Eye (tissue), 1 donor: Measurements from ENCODE around the gene DLGAP1.
A peak's percentile ranks its signal among the peaks of the same experiment; 100 is the strongest.

Experiments
- DNase-seq: peaks from one replicate; pipeline ENCODE4 v3.0.0-alpha.2; 2015

DLGAP1 gene

DNA sequence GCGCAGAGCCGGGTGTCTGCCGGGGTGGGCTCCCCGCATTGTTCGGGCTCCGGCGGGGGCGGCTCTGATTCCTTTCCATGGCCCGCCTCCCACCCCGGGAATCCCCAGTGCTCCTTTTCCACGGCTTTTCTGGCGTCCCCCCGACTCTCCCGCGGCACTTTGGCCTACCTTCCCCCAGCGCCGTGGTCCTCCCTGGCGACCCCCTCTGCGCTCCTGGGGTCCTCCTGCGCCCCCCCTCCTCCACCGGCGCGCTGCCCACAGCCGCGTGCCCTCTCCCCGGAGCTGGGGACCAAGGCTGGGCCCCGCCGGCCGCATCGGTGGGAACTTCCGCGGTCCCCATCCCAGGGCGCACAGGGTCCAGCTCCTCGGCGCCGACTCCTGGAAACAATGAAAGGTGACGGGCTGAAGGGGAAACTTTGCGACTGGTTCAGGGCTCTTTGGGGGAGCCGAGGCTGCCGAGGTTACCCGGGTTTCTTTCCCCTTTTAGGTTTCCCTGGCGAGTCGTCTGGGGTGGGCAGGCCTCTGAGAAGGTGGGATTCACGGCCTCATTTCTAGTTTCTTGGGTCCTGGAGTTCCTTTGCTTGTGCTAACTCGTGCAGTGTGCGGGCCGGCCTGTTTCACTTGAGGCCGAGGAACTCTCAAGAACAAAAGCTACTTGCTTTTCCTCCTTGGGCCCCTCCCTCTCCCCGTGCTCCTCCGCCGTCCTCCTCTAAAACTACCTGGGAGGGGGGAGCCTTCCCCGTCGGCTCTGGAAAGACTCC, 1002.9 kb downstream of the DLGAP1 start:
- peak; percentile 78 for DNase-seq

DNA sequence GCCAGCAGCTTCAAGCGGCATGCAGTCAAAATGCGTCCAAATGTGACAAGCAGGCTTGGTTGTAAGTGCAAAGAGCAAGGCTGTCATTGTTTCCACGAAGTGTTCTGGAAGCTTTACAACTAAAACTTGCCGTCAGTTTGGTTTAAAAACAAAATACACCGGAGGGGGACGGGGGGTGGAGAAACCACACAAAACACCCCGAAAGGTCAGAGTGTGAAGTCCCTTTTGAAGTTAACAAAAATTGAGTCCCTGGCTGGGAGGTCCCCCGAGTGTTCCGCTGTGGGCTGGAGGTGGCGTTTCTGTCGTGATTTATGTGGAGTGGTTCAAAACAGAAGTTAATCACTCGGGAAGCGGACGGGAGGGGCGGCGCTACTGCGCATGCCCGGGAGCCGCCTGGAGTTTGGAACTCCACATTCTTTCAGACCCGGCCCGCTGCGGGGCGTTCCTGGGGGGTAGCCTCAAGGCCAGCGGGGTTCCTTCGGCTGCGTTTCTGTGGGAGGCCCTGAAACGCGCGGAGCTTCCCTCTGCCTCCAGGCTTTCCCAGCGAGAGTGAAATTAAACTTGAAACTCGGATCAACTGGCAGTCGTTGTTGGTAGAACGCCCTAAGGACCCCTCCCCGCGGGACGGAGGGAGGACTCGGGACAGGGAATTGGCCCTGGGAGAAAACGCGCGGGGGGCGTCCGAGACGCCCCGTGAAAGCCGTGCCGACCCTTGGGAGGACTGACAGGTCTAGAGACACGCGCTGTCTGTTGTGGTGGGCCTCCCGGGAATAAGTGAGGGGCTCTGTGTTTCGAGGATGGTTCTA, 1003.7 kb downstream of the DLGAP1 start:
- peak; percentile 95 for DNase-seq

DNA sequence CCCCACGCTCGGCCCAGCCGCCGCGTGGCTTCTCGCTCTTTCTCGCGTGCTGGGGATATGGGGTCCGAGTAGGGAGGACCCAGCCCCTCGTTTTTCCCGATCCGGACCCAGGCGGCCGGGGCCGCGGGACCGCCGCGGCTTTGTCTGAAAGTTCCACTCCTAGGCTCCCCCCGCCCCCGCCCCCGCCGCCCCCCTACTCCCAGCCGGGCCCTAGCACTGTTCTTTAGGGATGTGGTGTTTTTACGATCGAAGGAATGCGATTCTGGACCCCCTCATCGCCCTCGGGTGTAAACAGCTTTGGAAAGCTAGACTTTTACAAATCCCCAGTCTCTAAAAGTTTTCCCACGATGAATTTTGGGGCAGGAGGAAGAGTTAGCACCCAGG, 1004.3 kb downstream of the DLGAP1 start:
- no peak for DNase-seq

DNA sequence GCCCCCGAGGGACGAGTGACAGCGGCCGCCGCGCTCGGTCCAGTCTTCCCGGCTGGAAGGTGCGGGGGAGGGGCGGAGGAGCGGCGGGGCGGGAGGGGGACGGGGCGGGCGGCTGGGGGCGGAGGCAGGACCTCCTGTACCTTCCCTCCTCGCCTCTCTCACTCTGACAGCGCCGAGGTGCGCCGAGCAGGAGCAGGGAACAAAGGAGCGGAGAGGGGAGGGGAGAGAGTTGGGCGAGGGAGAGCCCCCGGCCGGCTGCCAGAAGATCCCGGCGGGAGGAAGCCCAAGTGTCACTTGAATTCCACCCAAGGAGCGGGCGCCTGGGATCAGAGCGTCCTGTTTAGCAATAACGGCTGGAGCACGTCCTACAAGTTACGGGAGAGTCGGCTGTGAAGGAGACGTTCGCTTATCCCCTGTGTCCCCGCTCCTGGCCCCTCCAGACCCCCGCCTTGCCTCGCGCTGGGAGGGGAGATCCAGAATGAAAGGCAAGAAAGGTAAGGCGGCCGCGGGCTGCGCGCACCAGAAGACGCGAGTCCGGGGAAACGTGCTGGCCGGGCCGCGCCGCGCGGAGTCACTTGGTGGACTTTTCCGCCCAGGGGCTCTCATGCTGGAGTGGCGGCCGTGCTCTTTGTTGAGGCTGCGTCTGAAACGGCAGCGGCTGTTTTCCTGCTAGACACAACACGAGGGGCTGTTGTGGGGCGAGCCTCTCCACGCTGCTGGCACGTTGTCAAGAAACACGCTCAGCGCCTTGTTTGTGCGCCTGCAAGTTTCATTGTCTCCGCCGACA, 1004.9 kb downstream of the DLGAP1 start, which contains the start of gene TGIF1:
Gene TGIF1, plus strand, starts transcription at position 161 of the 787 bp plus-strand sequence. Its CDS starts 318 bp downstream, at position 479.
- peak; percentile 92 for DNase-seq

DNA sequence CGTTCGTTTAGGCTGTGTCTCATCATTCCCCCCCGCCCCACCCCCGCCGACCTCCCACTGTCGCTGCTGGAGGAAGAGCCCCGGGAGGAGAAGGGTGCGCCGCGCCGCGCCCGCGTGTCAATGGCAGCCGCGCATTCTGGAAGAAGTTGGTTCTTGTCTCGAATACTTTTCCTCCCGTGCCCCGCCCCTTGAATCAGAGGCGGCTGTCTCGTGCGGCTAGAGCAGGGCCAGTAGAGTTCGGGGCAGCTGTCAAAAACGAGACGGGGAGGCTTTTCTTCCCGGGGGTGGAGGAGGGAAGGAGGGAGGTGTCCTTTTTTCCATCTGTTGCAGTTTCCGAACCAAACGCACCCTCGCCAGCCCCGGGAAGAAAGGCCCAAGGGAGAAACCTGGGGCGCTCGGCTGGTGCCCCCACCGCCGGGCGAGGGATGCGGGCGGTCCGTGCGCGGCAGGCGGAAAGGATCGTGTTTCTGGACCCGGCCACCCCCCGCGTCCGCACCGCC, 1005.5 kb downstream of the DLGAP1 start:
- peak; percentile 90 for DNase-seq

DNA sequence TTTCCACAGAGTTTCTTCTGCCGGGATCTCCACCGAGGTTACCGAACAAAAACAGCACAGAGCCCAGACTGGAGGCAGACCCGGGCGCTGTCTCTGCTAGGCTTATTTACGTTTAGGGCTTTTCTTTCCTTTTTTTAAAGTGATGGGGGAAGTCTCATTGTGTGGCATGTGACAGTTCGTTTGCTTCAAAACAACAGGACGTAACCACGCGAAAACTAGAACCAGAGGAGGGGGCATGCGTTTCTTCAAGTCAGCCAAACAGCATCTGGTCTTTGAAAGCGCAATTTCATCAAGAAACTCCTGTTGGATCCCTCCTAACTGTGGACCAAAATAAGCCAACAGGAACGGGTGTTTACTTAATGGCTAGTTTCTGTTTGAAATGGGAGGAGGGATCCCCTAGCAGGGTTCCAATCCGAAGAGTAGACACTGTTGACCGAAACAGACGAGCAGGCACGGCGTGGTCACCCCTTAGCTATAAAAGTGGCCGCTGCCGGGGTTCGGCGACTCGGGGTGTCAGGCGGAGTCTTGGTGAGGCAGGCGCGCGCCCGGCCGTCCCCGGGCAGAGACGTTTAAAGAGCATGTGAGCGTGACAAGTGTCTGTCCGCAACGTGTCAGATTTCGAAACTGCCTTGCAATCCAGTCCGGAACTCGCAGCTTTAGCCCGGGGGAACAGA, 1006.1 kb downstream of the DLGAP1 start:
- DNase-seq: peak; percentile 86

DNA sequence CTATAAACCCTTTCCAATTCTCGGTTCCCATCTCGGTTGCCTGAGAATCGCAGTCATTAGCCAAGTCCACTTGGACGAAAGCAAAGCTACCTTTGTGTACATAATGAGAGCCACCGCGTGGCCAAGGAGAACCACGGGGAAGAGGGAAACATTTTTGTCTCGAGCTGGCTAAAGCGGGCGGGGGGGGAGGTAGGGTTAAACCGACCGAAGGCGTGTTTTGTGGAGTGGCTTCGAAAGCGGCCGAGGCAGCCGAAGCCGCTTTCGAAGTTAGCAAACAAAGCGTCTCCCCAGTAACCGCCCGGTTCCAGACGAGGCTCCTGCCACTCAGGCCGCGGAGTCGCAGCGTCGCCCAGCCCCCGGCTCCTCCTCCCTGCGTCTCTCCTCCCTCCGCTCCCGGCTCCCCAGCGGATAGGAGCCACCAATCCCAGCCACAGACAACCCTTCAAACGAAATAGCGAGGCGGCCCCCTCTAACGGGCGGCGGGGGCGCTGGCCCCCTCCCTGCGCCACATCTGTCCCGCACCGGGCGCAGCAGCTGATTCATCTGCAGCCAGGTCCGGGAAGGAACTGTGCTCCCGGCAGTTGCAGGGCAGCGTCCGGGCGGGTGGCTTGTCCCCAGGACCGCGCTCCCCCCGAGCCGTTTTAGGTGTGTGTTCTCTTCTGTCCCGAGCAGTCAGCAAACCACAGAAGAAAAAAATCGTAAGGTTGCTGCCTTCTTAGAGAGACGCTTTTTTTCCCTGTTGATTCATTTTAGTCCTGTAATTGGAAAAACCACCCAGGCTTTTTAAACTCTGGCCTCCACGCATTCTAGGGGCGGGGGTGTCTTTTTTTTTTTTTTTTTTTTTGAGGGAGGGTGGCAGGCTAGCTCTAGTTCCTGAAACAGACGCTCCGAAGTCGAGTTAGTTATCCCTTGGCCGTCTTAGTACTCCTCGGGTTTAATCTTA, 1006.9 kb downstream of the DLGAP1 start:
- DNase-seq: peak; percentile 98

DNA sequence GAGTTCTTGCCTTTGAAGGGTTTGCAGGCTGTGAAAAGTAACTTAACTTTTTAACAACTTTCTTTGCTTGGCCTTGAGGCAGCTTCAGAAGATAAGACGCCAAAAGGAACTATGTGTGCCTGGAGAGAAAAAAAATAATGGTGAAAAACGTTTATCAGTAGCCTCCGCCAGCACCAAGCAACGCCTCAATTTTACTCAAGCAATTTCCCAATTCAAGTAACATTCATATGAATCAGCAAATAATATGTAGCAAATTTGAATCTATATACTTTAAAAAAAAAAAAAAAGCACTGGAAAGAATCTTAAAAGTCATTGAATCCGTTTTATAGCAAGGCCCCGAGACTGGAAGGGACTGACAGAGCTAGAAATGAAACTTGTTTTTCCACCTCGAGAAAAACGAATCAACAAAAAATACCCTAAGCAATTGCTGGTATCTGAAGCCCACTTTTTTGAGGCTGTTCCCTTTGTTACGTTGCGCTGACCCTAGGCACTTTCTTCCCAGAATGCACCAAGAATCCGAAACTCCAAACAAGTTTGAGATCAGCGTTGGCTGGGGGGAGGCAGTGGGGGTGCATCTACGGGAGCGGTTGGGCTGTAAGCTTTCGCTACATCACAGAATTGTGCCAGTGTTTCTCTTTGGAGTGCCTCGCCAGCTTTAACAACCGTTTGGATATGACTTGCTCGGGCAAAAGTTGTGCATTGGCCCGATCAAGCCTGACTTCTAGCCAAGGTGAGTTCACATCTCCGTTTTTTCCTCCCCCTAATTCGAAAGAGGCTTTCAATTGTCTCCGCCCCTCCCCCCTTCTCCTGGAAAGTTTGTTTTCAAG, 1007.8 kb downstream of the DLGAP1 start:
- peak; percentile 91 for DNase-seq
